ENCODE data around the gene PLA2G4E. TPM values are rescaled to one million over a fixed set of nuclear protein-coding genes. Genes with fewer than 3 reads are reported as not detected.

PLA2G4E gene
- total RNA-seq, 2 donors from 2014 or later = 0.16 TPM; not detected in 1

- DNase-seq = no peak
- no peak for ATAC-seq
- intact Hi-C loops (cut with DNase I) = no loop called here
Observed at GRCh38 chr15:42033214-42033873, 12.5 kb upstream of the PLA2G4E start.

GRCh38 chr15:42032376-42033213 lies 11.8 kb upstream of the PLA2G4E start:
- DNase-seq (no peak), ATAC-seq (peak in 1 of 2 donors; percentile 12)
- intact Hi-C loops (cut with DNase I) = no loop called here

- DNase-seq = no peak
- intact Hi-C loops (cut with DNase I) = no loop called here
- peak in 1 of 2 donors; percentile 52 for ATAC-seq
Observed at GRCh38 chr15:42031198-42031915, 10.5 kb upstream of the PLA2G4E start.

GRCh38 chr15:42027521-42027920 lies 6.7 kb upstream of the PLA2G4E start:
- intact Hi-C loops (cut with DNase I) = no loop called here
- DNase-seq = no peak
- ATAC-seq = peak in 1 of 2 donors; percentile 53

- ATAC-seq (no peak), DNase-seq (no peak)
- intact Hi-C loops (cut with DNase I) = no loop called here
Observed at GRCh38 chr15:42024303-42024702, 3.5 kb upstream of the PLA2G4E start.

- DNase-seq (no peak), ATAC-seq (no peak)
- intact Hi-C loops (cut with DNase I) = no loop called here
Observed at GRCh38 chr15:42021593-42021992, 751 bp upstream of the PLA2G4E start.

GRCh38 chr15:42018306-42019224 lies 2.3 kb downstream of the PLA2G4E start:
- ATAC-seq (peak; percentile 90), DNase-seq (peak; percentile 77)
- intact Hi-C loops (cut with DNase I) = loop anchor here in 1 of 2 donors (5.0 kb wide), 1 partner anchor 34 kb away; no protein-coding TSS in a partner anchor

GRCh38 chr15:42016971-42017370 lies 3.9 kb downstream of the PLA2G4E start:
- DNase-seq = no peak
- intact Hi-C loops (cut with DNase I) = loop anchor here in 1 of 2 donors (5.0 kb wide), 1 partner anchor 35 kb away; no protein-coding TSS in a partner anchor
- no peak for ATAC-seq

- DNase-seq = no peak
- intact Hi-C loops (cut with DNase I) = no loop called here
- ATAC-seq = no peak
Observed at GRCh38 chr15:42014406-42014805, 6.4 kb downstream of the PLA2G4E start.

- ATAC-seq = no peak
- no peak for DNase-seq
- intact Hi-C loops (cut with DNase I) = no loop called here
Observed at GRCh38 chr15:42012928-42013482, 7.8 kb downstream of the PLA2G4E start.

GRCh38 chr15:42012241-42012640 lies 8.6 kb downstream of the PLA2G4E start:
- ATAC-seq (no peak), DNase-seq (no peak)
- intact Hi-C loops (cut with DNase I) = no loop called here

GRCh38 chr15:42011074-42011473 lies 9.8 kb downstream of the PLA2G4E start:
- DNase-seq (no peak), ATAC-seq (no peak)
- intact Hi-C loops (cut with DNase I) = no loop called here

- no peak for ATAC-seq
- no peak for DNase-seq
- intact Hi-C loops (cut with DNase I) = no loop called here
Observed at GRCh38 chr15:42010434-42010833, 10.4 kb downstream of the PLA2G4E start.

- intact Hi-C loops (cut with DNase I) = no loop called here
- no peak for DNase-seq
- no peak for ATAC-seq
Observed at GRCh38 chr15:42009474-42009873, 11.4 kb downstream of the PLA2G4E start.

GRCh38 chr15:42009022-42009421 lies 11.8 kb downstream of the PLA2G4E start:
- no peak for ATAC-seq
- intact Hi-C loops (cut with DNase I) = no loop called here
- no peak for DNase-seq

GRCh38 chr15:42007386-42007785 lies 13.5 kb downstream of the PLA2G4E start:
- ATAC-seq (no peak), DNase-seq (no peak)
- intact Hi-C loops (cut with DNase I) = no loop called here

- ATAC-seq (peak in 1 of 2 donors; percentile 72), DNase-seq (no peak)
- intact Hi-C loops (cut with DNase I) = no loop called here
Observed at GRCh38 chr15:42002333-42002732, 18.5 kb downstream of the PLA2G4E start.

GRCh38 chr15:42001236-42001635 lies 19.6 kb downstream of the PLA2G4E start:
- no peak for DNase-seq
- intact Hi-C loops (cut with DNase I) = no loop called here
- ATAC-seq = no peak
